ENCODE results near the gene WASHC2C.
"Not testable (repeated sequence)": the region's sequence is repeated elsewhere in the genome, so short reads cannot be mapped to it uniquely, and the experiment has no call there.

GRCh38 chr10:45727421-45727965 lies 427 bp downstream of the WASHC2C start:
- TF ChIP-seq CTCF (IDR thresholded peaks at IDR 0.05); POLR2AphosphoS5 (IDR thresholded peaks at IDR 0.05; ENCODE audit: insufficient read depth in 1 of 2, low read depth in 1 of 2); POLR2A (IDR thresholded peaks at IDR 0.05): not testable (repeated sequence)

All from vagina (tissue), 2 donors.